Aorta (tissue), 5 donors: ENCODE results near the gene SEPTIN1. TPM values are rescaled to one million over a fixed set of nuclear protein-coding genes. Genes with fewer than 3 reads are reported as not detected.

Source experiments
- ATAC-seq: fragments of 200-7000 bp; cut with Tn5 transposase; one replicate; pipeline ENCODE4 v1.9.1; 2022; ENCODE audit warnings: moderate library complexity; ENCODE audit not compliant: low FRiP score
- DNase-seq, 2 donors: peaks; one replicate each; pipeline ENCODE4 v3.0.0-alpha.2; 2020
- H3K27ac ChIP-seq, 2 donors: one replicate each; pipeline ENCODE4 v1.5.1; 2013; ENCODE audit warnings: low read length in 2 of 2, mild to moderate bottlenecking in 2 of 2, moderate library complexity in 2 of 2, control low read depth in 1 of 2, inconsistent platforms in 1 of 2, low read depth in 1 of 2
- H3K27me3 ChIP-seq, 2 donors: one replicate each; pipeline ENCODE4 v1.6.1; 2013; ENCODE audit warnings: control low read depth in 1 of 2, low read length in 1 of 2, mild to moderate bottlenecking in 1 of 2, moderate library complexity in 1 of 2; ENCODE audit not compliant: insufficient read depth in 2 of 2, control insufficient read depth in 1 of 2
- H3K36me3 ChIP-seq, 2 donors: one replicate each; pipeline ENCODE4 v1.6.1; 2013; ENCODE audit warnings: control low read depth in 1 of 2, low read length in 1 of 2, mild to moderate bottlenecking in 1 of 2; ENCODE audit not compliant: insufficient read depth in 2 of 2, control insufficient read depth in 1 of 2
- H3K4me1 ChIP-seq, 2 donors: one replicate each; pipeline ENCODE4 v1.6.1; 2013; ENCODE audit warnings: low read length in 2 of 2, control low read depth in 1 of 2, mild to moderate bottlenecking in 1 of 2, moderate library complexity in 1 of 2; ENCODE audit not compliant: insufficient read depth in 2 of 2, control insufficient read depth in 1 of 2
- H3K4me3 ChIP-seq, 2 donors: one replicate each; pipeline ENCODE4 v1.5.1; 2013; ENCODE audit warnings: low read length in 2 of 2, control low read depth in 1 of 2, mild to moderate bottlenecking in 1 of 2
- H3K9me3 ChIP-seq: one replicate; pipeline ENCODE4 v1.6.1; 2013; ENCODE audit warnings: mild to moderate bottlenecking, low read length; ENCODE audit not compliant: control insufficient read depth
- WGBS, 2 donors: extraction: QIAGEN DNeasy Blood & Tissue Kit; methylation state at CpG; one replicate each; pipeline ENCODE4 v1.1.7; 2013; 5-methylcytosine and 5-hydroxymethylcytosine counted together
- intact Hi-C, 2 donors: fragments of 100-400 bp; cut with DNase I; formaldehyde crosslinking; loops; one replicate each; pipeline versions ENCODE4 v1.14.2 to v1.15.0; 2022
- polyA plus RNA-seq, 2 donors: library from polyadenylated mRNA; stranded (reverse); fragments of 200-250 nt; gene quantifications; one replicate each; pipeline ENCODE4 v1.2.3, GENCODE V29; 2013
- total RNA-seq, 2 donors: library from RNA; stranded (reverse); fragmentation: NEBNext Ultra II Directional; extraction: Animal tissue kit (Norgen Biotek cat#: 25700); gene quantifications; one replicate each; pipeline ENCODE4 v1.2.1, GENCODE V29; 2021
- donor health status: healthy with polysubstance abuse.
- donor health status: Bipolar disorder and iron deficiency.
- donor health status: DM: no; HTN: no; CAD: no.
- donor health status: DM: no; HTN: no; CAD: no.
- donor health status: DM: yes; HTN: yes; CAD: no.

The SEPTIN1 gene
- total and polyA plus RNA-seq, 4 donors: 1.0 to 6.1 (median 2.7) TPM

DNA sequence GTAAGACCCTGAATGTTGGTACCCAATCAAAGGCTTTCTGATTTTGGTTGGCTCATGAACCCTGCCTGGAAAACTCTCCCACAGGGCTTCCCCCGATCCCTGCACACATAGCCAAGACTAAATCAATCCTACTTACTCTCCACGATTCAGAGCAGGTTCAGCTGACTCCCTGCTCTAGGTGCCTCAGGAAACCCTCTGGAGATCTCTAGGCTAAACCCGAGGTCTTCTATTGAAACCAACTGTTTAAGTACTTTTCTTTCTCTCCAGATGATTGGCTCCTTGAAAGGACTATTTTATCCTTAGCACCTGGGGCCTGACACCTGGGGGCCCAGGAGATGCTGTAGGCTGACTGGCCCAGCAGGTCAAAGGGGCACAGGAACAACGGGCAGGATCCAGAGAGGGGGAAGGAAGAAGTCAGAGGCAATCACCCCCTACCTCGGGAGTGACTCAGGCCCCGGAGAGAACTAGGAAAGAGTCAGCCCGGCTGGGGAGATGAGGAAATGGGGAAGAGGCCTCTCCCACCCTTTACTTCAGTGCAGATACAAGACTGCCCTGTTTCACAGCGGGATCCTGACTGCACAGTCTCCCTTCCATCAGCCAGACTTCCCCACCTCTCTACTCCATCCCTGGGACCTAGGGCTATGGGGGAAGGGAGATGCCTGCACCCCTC lies 14.1 kb downstream of the SEPTIN1 start:
- intact Hi-C loops: no loop called here

GRCh38 chr16:30367349-30368009 lies 14.9 kb downstream of the SEPTIN1 start:
- H3K27ac ChIP-seq: peak overlapping the region in 1 of 2 donors; percentile 9

More for the DNA sequence above, 14.1 kb downstream of the SEPTIN1 start:
- no peaks in the 10 kb centered on the region for H3K9me3 ChIP-seq
- no peaks in the 10 kb centered on the region for H3K36me3 ChIP-seq
- DNase-seq: peak in 1 of 2 donors; percentile 67
- peak overlapping the region in 1 of 2 donors; percentile 92 for H3K4me3 ChIP-seq
- WGBS, 2 donors: 1 to 3% methylated on average over 8 of the region's 8 CpGs
- no peak overlapping the region for H3K27ac ChIP-seq
- H3K4me1 ChIP-seq: peaks cover 0 to 4% of the 10 kb centered on the region in 2 donors
- no peak for ATAC-seq
- H3K27me3 ChIP-seq: no peaks in the 10 kb centered on the region

GRCh38 chr16:30366511-30366910 lies 15.8 kb downstream of the SEPTIN1 start:
- ATAC-seq (no peak), DNase-seq (no peak)
- H3K27me3 ChIP-seq: no peaks in the 10 kb centered on the region
- H3K4me3 ChIP-seq: no peak overlapping the region
- H3K4me1 ChIP-seq: peaks cover 0 to 4% of the 10 kb centered on the region in 2 donors
- H3K36me3 ChIP-seq: no peaks in the 10 kb centered on the region
- H3K27ac ChIP-seq: no peak overlapping the region
- intact Hi-C loops: no loop called here
- WGBS, 2 donors: 84% methylated on average over 4 of the region's 4 CpGs
- H3K9me3 ChIP-seq: no peaks in the 10 kb centered on the region

More at GRCh38 chr16:30367349-30368009, 14.9 kb downstream of the SEPTIN1 start:
- H3K9me3 ChIP-seq: no peaks in the 10 kb centered on the region
- ATAC-seq (no peak), DNase-seq (no peak)
- H3K36me3 ChIP-seq: no peaks in the 10 kb centered on the region
- WGBS, 2 donors: 59 to 60% methylated on average over 10 of the region's 10 CpGs
- intact Hi-C loops: no loop called here
- no peaks in the 10 kb centered on the region for H3K27me3 ChIP-seq
- H3K4me1 ChIP-seq: peaks cover 0 to 4% of the 10 kb centered on the region in 2 donors
- H3K4me3 ChIP-seq: peak overlapping the region in 1 of 2 donors; percentile 92

DNA sequence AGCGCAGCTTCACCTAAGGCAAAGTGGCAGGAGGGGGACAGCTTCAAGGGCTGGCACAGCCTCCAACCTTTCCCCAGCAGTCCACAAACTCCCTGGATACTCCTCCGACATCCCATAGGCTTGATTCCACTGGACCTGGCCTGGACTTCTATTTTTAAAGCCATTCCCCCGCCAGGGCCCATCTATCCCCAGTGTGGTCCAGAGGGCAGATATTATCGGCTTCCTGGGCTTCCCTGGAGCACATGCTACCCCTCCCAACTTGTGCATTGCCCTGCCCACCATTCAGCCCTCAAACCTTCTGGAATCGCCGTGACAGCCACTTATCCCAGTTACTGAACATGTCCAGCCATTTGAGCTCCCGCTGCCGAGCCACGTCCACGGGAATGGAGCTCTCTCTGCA lies 17.2 kb downstream of the SEPTIN1 start:
- intact Hi-C loops: no loop called here
- Histone ChIP-seq H3K4me3 (no peak overlapping the region), H3K4me1 (peaks cover 0 to 4% of the 10 kb centered on the region in 2 donors), H3K27me3 (no peaks in the 10 kb centered on the region), H3K9me3 (no peaks in the 10 kb centered on the region), H3K27ac (no peak overlapping the region), H3K36me3 (no peaks in the 10 kb centered on the region)
- ATAC-seq (no peak), DNase-seq (no peak)
- WGBS, 2 donors: 75% methylated on average over 10 of the region's 10 CpGs

DNA sequence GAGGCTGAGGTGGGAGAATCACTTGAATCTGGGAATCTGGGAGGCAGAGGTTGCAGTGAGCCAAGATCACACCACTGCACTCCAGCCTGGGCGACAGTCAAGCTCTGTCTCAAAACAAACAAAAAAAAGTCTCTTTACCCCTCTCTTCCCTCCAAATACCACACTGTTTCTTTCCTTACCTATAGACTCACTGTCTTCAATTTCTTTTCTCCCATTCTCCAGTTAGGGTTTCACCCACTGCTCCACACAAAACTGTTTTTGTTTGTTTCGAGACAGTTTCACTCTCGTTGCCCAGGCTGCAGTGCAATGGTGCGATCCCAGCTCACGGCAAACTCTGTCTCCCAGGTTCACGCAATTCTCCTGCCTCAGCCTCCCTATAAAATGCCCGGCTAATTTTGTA lies 21.2 kb downstream of the SEPTIN1 start:
- no peaks in the 10 kb centered on the region for H3K27me3 ChIP-seq
- ATAC-seq: no peak
- 89 to 90% methylated on average over 7 of the region's 7 CpGs for WGBS, 2 donors
- intact Hi-C loops: no loop called here
- no peak overlapping the region for H3K27ac ChIP-seq
- H3K4me1 ChIP-seq: no peaks in the 10 kb centered on the region
- no peak for DNase-seq
- no peaks in the 10 kb centered on the region for H3K9me3 ChIP-seq
- H3K36me3 ChIP-seq: peaks cover 0 to 4% of the 10 kb centered on the region in 2 donors
- no peak overlapping the region for H3K4me3 ChIP-seq

DNA sequence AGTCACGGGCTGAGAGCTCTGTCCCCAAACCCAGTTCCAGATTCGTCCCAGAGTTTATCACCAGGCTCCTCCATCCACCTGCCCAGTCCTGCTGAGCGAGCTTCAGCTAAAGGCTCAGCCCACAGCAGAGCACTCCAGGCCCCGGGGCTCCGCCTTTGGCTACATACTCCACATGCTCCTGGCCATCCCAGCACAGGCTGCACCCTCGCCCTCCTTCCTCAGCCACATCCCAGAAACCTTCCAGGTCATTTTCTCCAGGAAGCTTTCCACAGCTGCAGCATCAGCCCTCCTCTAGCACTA lies 22.5 kb downstream of the SEPTIN1 start:
- H3K4me3 ChIP-seq: no peak overlapping the region
- WGBS, 2 donors: 72 to 78% methylated on average over 6 of the region's 6 CpGs
- ATAC-seq (no peak), DNase-seq (no peak)
- H3K9me3 ChIP-seq: no peaks in the 10 kb centered on the region
- no peak overlapping the region for H3K27ac ChIP-seq
- H3K36me3 ChIP-seq: peaks cover 0 to 4% of the 10 kb centered on the region in 2 donors
- no peaks in the 10 kb centered on the region for H3K4me1 ChIP-seq
- H3K27me3 ChIP-seq: no peaks in the 10 kb centered on the region
- intact Hi-C loops: no loop called here

- intact Hi-C loops: no loop called here
- no peak overlapping the region for H3K4me3 ChIP-seq
- no peak overlapping the region for H3K27ac ChIP-seq
- no peaks in the 10 kb centered on the region for H3K4me1 ChIP-seq
- peaks cover 0 to 4% of the 10 kb centered on the region in 2 donors for H3K36me3 ChIP-seq
- ATAC-seq (no peak), DNase-seq (no peak)
- H3K27me3 ChIP-seq: no peaks in the 10 kb centered on the region
- WGBS, 2 donors: 83 to 87% methylated on average over 28 of the region's 28 CpGs
- H3K9me3 ChIP-seq: no peaks in the 10 kb centered on the region
Observed at GRCh38 chr16:30358990-30359870, 23.1 kb downstream of the SEPTIN1 start.

- H3K27ac ChIP-seq: no peak overlapping the region
- intact Hi-C loops: no loop called here
- H3K4me3 ChIP-seq: no peak overlapping the region
- H3K36me3 ChIP-seq: peaks cover 0 to 4% of the 10 kb centered on the region in 2 donors
- H3K27me3 ChIP-seq: no peaks in the 10 kb centered on the region
- no peak for DNase-seq
- H3K4me1 ChIP-seq: no peaks in the 10 kb centered on the region
- no peaks in the 10 kb centered on the region for H3K9me3 ChIP-seq
- WGBS, 2 donors: 89 to 91% methylated on average over 9 of the region's 9 CpGs
- no peak for ATAC-seq
Observed at GRCh38 chr16:30358577-30358936, 23.8 kb downstream of the SEPTIN1 start.
